Keratinocyte (primary cell): Measurements from ENCODE around the gene NMNAT2. TPM values are rescaled to one million over a fixed set of nuclear protein-coding genes. Genes with fewer than 3 reads are reported as not detected.

ENCODE experiments used
- DNase-seq: peaks from one replicate; pipeline ENCODE4 v3.0.0-alpha.2; 2011; ENCODE audit warnings: low read depth, missing footprints, low spot score
- FAIRE-seq: peaks from 2 replicates; lab custom pipeline; 2011; peaks lifted over from hg19 to GRCh38; lab: Jason Lieb, UNC
- H2AFZ ChIP-seq: 2 replicates; pipeline ENCODE4 v1.6.0; 2012; ENCODE audit warnings: low read length, control low read depth, inconsistent platforms; ENCODE audit not compliant: control insufficient read depth
- H3K27ac ChIP-seq: 2 replicates; pipeline ENCODE4 v1.5.1; 2011; ENCODE audit warnings: low read length; ENCODE audit not compliant: control insufficient read depth, insufficient read depth
- H3K27me3 ChIP-seq: 3 replicates; pipeline ENCODE4 v1.6.0; 2011; ENCODE audit warnings: low read length; ENCODE audit not compliant: control insufficient read depth, insufficient read depth; ENCODE audit errors: extremely low read depth
- H3K36me3 ChIP-seq, 2 experiments: 2 replicates in 1 of 2; 3 replicates in 1 of 2; pipeline ENCODE4 v1.5.1; 2011; ENCODE audit warnings: low read length in 2 of 2, mild to moderate bottlenecking in 1 of 2; ENCODE audit not compliant: control insufficient read depth in 2 of 2, insufficient read depth in 2 of 2; ENCODE audit errors: extremely low read depth in 1 of 2
- H3K4me1 ChIP-seq: 3 replicates; pipeline ENCODE4 v1.5.1; 2011; ENCODE audit warnings: low read length; ENCODE audit not compliant: control insufficient read depth, insufficient read depth; ENCODE audit errors: extremely low read depth
- H3K4me2 ChIP-seq: 3 replicates; pipeline ENCODE4 v1.6.0; 2011; ENCODE audit warnings: low read depth, low read length; ENCODE audit not compliant: control insufficient read depth, insufficient read depth; ENCODE audit errors: extremely low read depth
- H3K4me3 ChIP-seq, 3 experiments: fragments of 200-600 bp in 1 of 3; sonication (generic) in 1 of 3; 2 replicates in 2 of 3; 3 replicates in 1 of 3; pipeline ENCODE4 v1.5.1; 2011 to 2016; ENCODE audit warnings: low read length in 3 of 3, mild to moderate bottlenecking in 3 of 3, control low read depth in 2 of 3, inconsistent platforms in 1 of 3, low read depth in 1 of 3, mixed read lengths in 1 of 3, mixed run types in 1 of 3, moderate library complexity in 1 of 3; ENCODE audit not compliant: control insufficient read depth in 2 of 3, insufficient read depth in 2 of 3; ENCODE audit errors: extremely low read depth in 1 of 3
- H3K79me2 ChIP-seq: 2 replicates; pipeline ENCODE4 v1.6.0; 2012; ENCODE audit warnings: low read length; ENCODE audit not compliant: control insufficient read depth, insufficient read depth
- H3K9ac ChIP-seq: 3 replicates; pipeline ENCODE4 v1.6.0; 2011; ENCODE audit warnings: low read length; ENCODE audit not compliant: control insufficient read depth, insufficient read depth; ENCODE audit errors: extremely low read depth
- H3K9me1 ChIP-seq: 3 replicates; pipeline ENCODE4 v1.6.0; 2011; ENCODE audit warnings: low read length; ENCODE audit not compliant: control insufficient read depth, insufficient read depth; ENCODE audit errors: extremely low read depth
- H3K9me3 ChIP-seq: 2 replicates; pipeline ENCODE4 v1.5.1; 2012; ENCODE audit warnings: low read depth, low read length; ENCODE audit not compliant: control insufficient read depth
- H4K20me1 ChIP-seq: 3 replicates; pipeline ENCODE4 v1.6.0; 2011; ENCODE audit warnings: low read length; ENCODE audit not compliant: control insufficient read depth, insufficient read depth; ENCODE audit errors: extremely low read depth
- EZH2 ChIP-seq: IDR thresholded peaks from one replicate; pipeline ENCODE4 v1.6.1; 2012; ENCODE audit warnings: inconsistent platforms, mild to moderate bottlenecking, low read length, moderate library complexity
- dilution Hi-C: fragments of 300-500 bp; cut with MboI; formaldehyde crosslinking; loops from one replicate; pipeline ENCODE4 v1.7.0; 2020; ENCODE audit warnings: low sequenced_read_pairs; ENCODE audit not compliant: extremely low pct_ligation_motif_present
- polyA plus RNA-seq, 5 experiments: library from polyadenylated mRNA; depleted of rRNA in 3 of 5; stranded (reverse) in 3 of 5; stranded (forward) in 1 of 5; unstranded in 1 of 5; fragments of >200 nt; gene quantifications; 1 replicate in 1 of 5; 2 replicates in 3 of 5; 3 replicates in 1 of 5; pipeline versions ENCODE4 v1.2.1 to v1.2.3, GENCODE V29; 2011 to 2012; ENCODE audit warnings: missing spikeins in 2 of 5, low read depth in 1 of 5, low replicate concordance in 1 of 5
- TF ChIP-seq, protein P1 (sequence below), 3 experiments: IDR thresholded peaks in 1 of 3; conservative IDR thresholded peaks in 1 of 3; optimal IDR thresholded peaks in 1 of 3; 2 replicates in 2 of 3; 3 replicates in 1 of 3; pipeline versions ENCODE3 to v1.5.1; 2011; ENCODE audit warnings: low read length in 3 of 3, mild to moderate bottlenecking in 3 of 3, moderate library complexity in 2 of 3, control low read depth in 1 of 3, inconsistent platforms in 1 of 3; ENCODE audit not compliant: insufficient read depth in 2 of 3; ENCODE audit errors: extremely low read depth in 1 of 3

Gene NMNAT2
- polyA plus RNA-seq, 1 donor (not counting 4 experiments of a cell fraction or from before 2014, with no cell fraction given), result 0.72 TPM

DNA sequence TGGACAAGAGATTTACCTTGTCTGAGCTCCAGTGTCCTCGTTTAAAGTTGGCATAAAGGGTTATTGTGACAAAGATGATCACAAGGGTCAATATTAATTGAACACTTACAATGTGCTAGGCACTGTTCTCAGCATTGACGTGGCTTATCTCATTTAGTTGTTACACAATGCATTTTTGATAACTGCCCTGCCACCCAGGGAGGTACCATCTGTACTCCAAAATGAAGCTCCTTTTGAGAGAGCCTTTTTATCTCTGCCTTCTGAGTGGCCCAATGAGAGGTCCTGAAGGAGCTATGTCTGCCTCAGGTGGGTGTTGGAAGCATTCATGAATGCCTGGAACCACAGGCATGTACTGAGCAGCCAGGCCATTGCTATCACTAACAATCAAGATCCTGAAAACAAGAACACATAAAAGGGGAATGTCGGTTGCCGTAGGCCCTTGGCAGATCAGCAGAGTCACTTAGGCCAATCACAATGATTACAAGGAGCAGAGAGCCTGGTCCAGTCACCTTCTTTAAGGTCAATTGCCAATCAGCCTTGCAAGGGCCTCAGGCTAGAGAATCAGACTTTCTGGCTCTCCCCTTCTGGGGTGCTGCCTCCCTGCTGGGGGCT lies 78.5 kb downstream of the NMNAT2 start:
- peak overlapping the region; percentile 11 for H2AFZ ChIP-seq
- no peak overlapping the region for H3K4me2 ChIP-seq
- DNase-seq, result peak; percentile 23
- dilution Hi-C loops, result no loop called here
- H3K9me3 ChIP-seq, result no peaks in the 10 kb centered on the region
- H3K4me1 ChIP-seq, result peaks cover 8% of the 10 kb centered on the region
- no peak overlapping the region for H3K9ac ChIP-seq
- no peaks in the 10 kb centered on the region for H3K79me2 ChIP-seq
- FAIRE-seq, result peak; percentile 63
- H3K27me3 ChIP-seq, result no peaks in the 10 kb centered on the region
- H3K27ac ChIP-seq, result no peak overlapping the region
- no peak overlapping the region for H3K4me3 ChIP-seq
- no peaks in the 10 kb centered on the region for H4K20me1 ChIP-seq
- H3K9me1 ChIP-seq, result no peaks in the 10 kb centered on the region
- H3K36me3 ChIP-seq, result no peaks in the 10 kb centered on the region
- no peak for TF ChIP-seq EZH2
- TF ChIP-seq, protein P1, sequence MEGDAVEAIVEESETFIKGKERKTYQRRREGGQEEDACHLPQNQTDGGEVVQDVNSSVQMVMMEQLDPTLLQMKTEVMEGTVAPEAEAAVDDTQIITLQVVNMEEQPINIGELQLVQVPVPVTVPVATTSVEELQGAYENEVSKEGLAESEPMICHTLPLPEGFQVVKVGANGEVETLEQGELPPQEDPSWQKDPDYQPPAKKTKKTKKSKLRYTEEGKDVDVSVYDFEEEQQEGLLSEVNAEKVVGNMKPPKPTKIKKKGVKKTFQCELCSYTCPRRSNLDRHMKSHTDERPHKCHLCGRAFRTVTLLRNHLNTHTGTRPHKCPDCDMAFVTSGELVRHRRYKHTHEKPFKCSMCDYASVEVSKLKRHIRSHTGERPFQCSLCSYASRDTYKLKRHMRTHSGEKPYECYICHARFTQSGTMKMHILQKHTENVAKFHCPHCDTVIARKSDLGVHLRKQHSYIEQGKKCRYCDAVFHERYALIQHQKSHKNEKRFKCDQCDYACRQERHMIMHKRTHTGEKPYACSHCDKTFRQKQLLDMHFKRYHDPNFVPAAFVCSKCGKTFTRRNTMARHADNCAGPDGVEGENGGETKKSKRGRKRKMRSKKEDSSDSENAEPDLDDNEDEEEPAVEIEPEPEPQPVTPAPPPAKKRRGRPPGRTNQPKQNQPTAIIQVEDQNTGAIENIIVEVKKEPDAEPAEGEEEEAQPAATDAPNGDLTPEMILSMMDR (optimal IDR thresholded peaks at IDR 0.05 in 1 of 3, IDR thresholded peaks at IDR 0.05 in 1 of 3, conservative IDR thresholded peaks at IDR 0.05 in 1 of 3; ENCODE audit: extremely low read depth in 1 of 3, insufficient read depth in 2 of 3, low read length in 3 of 3), result no peak

DNA sequence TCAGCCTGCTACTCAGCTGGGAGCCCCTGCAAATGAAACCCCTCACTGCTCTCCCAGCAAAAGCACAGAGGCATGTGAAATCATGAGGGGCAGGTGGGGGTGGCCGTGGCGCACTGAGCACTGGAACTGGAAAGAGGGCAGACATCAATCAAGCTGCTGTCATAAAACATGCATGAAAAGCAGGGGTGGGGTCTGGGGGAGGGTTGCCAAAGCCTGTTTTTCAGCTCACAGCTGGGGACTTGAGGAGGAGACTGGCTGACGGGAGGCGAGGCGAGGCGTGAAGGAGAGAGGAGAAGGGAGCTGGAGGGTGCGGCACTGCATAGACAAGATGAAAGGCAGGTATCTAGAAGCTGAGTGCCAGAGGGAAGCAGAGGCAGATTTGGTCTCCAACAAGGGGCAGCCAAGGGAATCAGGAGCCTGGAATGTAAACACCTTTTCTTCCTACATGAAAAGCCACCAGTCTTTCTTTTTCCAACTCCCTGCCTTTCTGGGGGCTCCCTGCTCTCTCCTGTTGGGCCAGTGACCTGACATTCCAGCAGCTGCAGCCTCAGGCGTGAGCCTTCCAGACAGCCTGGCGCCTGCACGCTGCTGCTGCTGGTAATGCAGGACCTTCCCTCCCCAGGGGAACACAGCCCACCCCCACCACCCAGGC lies 87.0 kb downstream of the NMNAT2 start:
- Histone ChIP-seq H3K9me3 (no peaks in the 10 kb centered on the region), H3K79me2 (no peaks in the 10 kb centered on the region), H2AFZ (no peak overlapping the region), H3K9ac (no peak overlapping the region), H3K4me2 (no peak overlapping the region), H3K4me1 (no peaks in the 10 kb centered on the region), H3K36me3 (no peaks in the 10 kb centered on the region), H3K27me3 (peaks cover 29% of the 10 kb centered on the region), H4K20me1 (no peaks in the 10 kb centered on the region), H3K27ac (no peak overlapping the region), H3K4me3 (no peak overlapping the region), H3K9me1 (no peaks in the 10 kb centered on the region)
- no peak for TF ChIP-seq EZH2
- TF ChIP-seq, protein P1 (optimal IDR thresholded peaks at IDR 0.05 in 1 of 3, IDR thresholded peaks at IDR 0.05 in 1 of 3, conservative IDR thresholded peaks at IDR 0.05 in 1 of 3; ENCODE audit: extremely low read depth in 1 of 3, insufficient read depth in 2 of 3, low read length in 3 of 3), result peak in 2 of 3 experiments; percentile 6 to 12
- DNase-seq (no peak), FAIRE-seq (no peak)
- dilution Hi-C loops, result no loop called here
